HG03378 (cell line): ENCODE results near the gene C10orf62.
"Not testable (repeated sequence)": the region's sequence is repeated elsewhere in the genome, so short reads cannot be mapped to it uniquely, and the experiment has no call there.

Experiments
- ATAC-seq: cut with Tn5 transposase; IDR thresholded peaks from one replicate; pipeline ENCODE4 v1.9.1; 2021; ENCODE audit warnings: mild to moderate bottlenecking, moderate library complexity; ENCODE audit not compliant: unreplicated experiment

C10orf62 gene

DNA sequence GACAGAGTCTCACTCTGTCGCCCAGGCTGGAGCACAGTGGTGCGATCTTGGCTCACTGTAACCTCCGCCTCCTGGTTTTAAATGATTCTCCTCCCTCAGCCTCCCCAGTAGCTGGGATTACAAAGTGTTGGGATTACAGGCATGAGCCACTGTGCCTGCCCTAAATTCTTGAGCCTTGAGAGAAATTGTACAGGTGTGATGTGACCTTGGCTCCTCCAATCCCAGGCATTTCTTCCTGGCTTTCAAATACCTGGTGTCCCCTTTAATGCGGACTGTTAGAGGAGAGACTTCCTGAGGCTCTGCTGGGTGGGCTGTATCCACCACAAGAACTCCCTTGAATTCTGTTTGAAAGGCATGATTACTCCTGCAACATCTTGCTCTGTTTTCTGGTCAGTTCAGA, 28.8 kb downstream of the C10orf62 start:
- ATAC-seq: no peak

GRCh38 chr10:97618733-97619132, 29.2 kb downstream of the C10orf62 start:
- no peak for ATAC-seq

DNA sequence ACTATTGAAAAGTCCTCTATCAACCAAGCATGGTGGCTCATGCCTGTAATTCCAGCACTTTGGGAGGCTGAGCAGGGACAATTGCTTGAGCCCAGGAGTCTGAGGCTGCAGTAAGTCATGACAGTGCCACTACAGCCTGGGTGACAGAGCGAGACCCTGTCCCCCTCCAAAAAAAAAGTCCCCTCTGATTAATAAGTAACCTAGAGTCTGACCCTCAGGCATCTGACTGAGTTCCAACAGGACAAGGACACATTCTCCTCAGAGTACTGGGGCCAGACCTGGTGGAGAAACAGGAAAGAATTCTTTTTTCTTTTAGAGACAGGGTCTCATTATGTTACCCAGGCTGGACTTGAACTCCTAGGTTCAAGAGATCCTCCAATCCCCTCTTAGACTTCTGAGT, 33.8 kb downstream of the C10orf62 start:
- ATAC-seq: no peak

DNA sequence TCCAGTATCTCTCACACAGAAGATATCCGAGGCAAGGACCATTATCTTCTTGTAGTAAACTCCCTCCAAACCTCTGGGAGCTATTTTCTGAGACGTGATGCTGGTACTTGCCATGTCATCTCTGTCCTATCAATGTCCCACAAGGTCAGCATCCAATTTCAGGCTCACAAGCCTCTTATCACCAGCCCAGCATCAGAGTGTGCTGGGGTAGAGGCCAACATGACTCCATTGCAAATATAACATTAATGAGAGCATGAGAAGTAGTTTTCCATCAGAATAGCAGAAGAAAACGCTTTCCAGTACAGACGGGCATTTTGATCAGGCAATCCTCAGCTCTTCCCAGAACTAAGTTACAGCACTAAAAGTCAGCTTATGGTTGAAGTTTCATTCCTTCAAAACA, 38.2 kb downstream of the C10orf62 start:
- no peak for ATAC-seq

DNA sequence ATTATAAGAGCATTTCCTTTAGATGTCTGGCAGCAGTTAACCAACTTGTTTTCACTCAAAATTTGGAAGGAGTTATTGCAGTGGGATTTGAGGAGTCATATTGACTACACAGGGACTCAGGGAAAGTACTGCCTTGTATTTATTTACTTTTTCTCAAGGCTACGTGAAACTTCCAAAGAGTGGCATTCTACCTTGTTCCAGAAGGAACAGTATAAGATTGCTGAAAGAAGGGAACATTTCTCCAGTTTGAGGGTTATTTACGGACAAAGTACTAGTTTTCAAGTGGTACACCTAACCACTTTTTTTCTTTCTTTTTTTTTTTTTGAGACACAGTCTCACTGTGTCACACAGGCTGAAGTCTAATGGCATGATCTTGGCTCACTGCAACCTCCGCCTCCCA, 38.7 kb downstream of the C10orf62 start:
- no peak for ATAC-seq

- ATAC-seq: no peak
These were observed 39.8 kb downstream of the C10orf62 start for GRCh38 chr10:97629289-97629688.

GRCh38 chr10:97631098-97631497, 41.6 kb downstream of the C10orf62 start:
- ATAC-seq: no peak

DNA sequence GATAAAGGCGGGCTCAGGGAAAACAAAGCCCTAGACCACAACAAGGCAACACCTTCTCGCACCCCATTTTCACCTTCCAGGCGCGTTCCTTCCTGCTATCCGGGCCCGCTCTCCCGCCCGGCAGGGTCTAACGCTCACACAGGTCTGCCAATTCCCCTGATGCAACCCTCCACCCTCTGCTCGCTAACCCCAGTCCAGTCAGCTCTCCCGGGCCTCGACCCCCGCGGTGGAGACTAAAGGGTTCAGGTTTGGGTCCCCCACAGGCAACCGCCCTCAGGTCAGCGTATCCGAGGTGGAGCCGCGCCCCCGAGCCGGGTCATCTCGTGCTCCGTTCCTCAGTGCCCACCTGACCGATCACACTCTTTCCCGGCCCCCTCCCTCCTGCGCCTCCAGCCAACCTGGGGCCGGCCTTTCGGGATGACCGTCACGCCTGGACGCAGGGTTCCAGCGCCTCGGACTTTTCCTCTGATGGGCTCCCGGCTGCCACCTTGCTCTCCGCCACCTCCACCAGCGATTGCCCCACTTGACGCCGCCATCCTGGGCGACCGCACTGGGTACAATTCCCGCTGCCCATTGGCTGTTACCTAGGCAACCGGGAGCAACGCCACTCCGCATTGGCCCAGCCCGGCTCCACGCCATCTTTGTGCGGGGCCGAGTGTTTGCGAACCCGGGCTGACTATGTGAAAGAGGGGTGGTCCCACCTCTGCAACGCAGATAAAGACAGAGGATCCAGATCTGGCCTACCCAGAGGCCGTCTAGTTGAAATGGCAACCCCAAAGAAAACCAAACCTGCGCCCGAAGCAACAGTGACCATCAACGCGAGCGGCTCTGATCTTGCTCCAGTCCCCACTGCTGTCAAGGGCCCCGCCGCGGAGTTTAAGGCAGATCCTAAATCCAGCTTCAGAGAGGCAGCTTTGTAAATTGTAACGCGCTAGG, 43.7 kb downstream of the C10orf62 start, which contains the start of gene MORN4:
Gene MORN4 (minus strand): TSS at position 552 of the 936 bp plus-strand sequence. CDS start 13,847 bp downstream, outside the sequence.
- peak; percentile 91 for ATAC-seq

- ATAC-seq: no peak
These were observed 44.4 kb downstream of the C10orf62 start for GRCh38 chr10:97633921-97634320.

- ATAC-seq: no peak
These were observed 46.1 kb downstream of the C10orf62 start for GRCh38 chr10:97635577-97635976.

DNA sequence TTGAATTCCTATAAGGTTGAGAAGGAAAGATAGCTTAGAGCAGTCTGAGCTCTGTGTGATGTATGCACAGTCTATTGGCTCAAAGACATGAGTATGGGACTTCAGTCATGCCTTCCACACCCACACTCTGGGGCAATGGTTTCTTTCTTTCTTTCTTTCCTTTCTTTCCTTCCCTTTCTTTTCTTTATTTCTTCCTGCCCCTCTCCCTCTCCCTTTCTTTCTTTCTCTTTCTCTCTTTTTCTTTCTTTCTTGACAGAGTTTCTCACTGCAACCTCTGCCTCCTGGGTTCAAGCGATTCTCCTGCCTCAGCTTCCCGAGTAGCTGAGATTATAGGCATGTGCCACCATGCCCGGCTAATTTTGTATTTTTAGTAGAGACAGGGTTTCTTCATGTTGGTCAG, 49.6 kb downstream of the C10orf62 start:
- ATAC-seq: not testable (repeated sequence)

DNA sequence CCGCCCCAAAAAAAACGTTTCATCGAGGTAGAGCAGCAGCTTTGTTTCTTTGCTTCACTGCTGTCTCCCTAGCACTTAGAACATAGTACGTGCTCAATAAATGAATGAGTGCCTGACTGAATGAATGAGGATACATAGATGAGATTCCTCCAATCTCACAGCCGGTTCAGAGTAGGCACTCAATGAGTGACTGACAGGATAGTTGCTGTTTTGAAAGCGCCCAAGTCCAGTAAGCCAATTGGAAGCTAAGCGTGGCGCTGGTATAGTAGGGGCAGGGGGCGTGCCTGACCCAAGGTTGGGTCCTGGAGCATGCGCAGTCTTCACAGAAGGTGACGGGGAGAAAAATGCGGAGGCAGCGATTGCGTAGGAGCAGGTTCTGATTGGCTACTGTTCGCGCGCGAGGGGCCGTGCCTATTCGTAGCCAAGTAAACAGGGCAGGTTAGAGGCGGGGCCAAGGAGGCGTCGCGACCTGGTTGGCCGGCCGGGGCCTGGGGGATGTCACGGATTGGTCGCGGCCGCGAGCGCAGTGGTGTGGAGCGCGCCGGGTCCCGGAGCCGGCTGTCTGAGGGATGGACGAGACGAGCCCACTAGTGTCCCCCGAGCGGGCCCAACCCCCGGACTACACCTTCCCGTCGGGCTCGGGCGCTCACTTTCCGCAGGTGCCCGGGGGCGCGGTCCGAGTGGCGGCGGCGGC, 50.8 kb downstream of the C10orf62 start, which contains the start of gene PI4K2A:
Gene PI4K2A (plus strand): TSS at position 498 of the 694 bp plus-strand sequence. CDS start 72 bp downstream, at position 570.
- peak; percentile 93 for ATAC-seq
